DMS114 treated with DMSO at 0.1 percent for 48 hours (cell line): ENCODE data around the gene C4orf46.
A peak's percentile ranks its signal among the peaks of the same experiment; 100 is the strongest.

ENCODE experiments used
- DNase-seq: peaks from one replicate; lab custom pipeline; 2025; ENCODE audit not compliant: unreplicated experiment; lab: John Stamatoyannopoulos, UW

C4orf46 gene

GRCh38 chr4:158656439-158656838 is 15.2 kb downstream of the C4orf46 start:
- DNase-seq = no peak

DNA sequence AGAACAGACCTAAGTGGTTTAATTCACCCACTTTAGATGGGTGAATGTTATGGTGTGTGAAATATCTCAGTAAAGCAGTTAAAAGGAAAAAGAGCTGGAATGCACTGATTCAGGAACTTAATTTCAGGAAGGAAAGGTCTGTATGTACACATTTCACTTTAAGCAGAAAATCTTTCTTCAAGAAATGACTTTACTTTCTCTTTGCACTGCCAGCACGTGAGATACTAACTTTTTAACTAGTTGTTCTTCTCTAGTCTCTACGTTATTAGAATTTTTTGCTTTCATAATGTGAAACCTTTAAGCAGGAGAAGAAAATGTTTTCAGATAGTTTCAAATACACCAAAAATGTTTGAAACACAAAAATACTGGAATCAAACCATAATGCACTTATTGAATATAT is 18.8 kb downstream of the C4orf46 start:
- DNase-seq = no peak

DNA sequence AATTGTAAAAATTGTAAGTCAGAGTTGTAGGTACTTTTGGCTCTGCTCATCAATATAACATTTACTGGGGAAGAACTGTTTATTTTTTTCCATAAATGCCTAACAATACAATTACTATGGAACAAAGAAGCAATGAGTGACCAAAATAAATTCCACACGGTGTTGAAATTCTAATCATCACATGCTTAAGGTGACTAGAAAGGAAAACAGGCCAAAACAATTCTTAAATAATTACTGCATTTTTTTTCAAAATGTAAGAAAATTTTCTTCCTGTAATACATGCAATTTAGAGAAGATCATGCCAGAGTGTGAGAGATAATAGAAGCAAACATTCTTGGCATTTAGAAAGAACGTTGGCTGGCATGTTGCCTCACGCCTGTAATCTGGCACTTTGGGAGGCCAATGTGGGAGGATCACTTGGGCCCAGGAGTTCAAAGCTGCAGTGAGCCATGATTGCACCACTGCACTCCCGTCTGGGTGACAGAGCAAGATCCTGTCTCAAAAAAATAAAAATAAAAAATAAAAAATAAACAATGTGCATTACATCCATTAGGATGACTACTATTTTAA is 22.5 kb downstream of the C4orf46 start:
- DNase-seq = no peak

DNA sequence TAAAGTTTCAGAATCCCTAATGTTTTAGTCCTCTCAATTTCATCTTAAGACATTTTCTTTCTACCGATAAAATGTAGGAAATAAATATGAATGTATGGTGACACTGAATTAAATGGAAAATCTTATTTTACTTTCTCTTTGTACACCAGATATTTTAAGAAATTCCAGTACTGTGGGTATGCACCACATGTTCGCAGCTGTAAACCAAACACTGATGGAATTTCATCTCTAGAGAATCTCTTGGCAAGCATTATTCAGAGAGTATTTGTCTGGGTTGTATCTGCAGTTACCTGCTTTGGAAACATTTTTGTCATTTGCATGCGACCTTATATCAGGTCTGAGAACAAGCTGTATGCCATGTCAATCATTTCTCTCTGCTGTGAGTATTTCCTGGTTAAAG is 26.9 kb downstream of the C4orf46 start:
- no peak for DNase-seq

GRCh38 chr4:158644356-158644755 is 27.3 kb downstream of the C4orf46 start:
- DNase-seq = no peak

DNA sequence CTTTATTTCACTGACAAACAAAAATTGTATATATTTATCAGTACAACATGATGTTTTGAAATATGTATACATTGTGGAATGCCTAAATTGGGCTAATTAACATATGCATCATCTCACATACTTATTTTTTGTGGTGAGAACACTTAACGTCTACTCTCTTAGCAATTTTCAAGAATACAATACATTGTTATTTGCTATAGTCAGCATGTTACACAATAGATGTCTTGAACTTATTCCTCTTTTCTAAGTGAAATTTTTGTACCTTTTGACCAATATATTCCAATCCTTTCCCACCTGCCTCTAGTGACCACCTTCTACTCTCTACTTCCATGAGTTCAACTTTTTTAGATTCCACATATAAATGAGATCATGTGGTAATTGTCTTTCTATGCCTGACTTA is 35.1 kb downstream of the C4orf46 start:
- DNase-seq = no peak

GRCh38 chr4:158630893-158631292 is 40.8 kb downstream of the C4orf46 start:
- DNase-seq = no peak

DNA sequence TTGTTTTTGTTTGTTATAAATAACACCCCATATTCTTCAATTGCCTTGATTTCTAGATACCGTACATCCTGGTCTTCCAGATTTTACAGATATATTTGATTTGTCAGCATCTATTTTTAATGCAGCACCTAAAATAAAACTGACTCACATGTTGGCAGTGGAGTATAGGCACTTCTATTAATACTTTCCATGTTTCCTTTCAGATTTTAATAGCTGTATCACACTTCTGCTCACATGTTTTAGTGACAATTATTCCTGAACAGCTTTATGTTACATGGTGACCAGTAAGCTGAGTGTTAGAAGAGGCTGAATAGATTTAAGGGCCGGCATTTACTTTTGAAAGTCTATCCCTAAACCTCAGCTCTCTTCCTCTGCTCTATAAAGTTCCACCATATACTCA is 46.1 kb downstream of the C4orf46 start:
- DNase-seq = no peak

DNA sequence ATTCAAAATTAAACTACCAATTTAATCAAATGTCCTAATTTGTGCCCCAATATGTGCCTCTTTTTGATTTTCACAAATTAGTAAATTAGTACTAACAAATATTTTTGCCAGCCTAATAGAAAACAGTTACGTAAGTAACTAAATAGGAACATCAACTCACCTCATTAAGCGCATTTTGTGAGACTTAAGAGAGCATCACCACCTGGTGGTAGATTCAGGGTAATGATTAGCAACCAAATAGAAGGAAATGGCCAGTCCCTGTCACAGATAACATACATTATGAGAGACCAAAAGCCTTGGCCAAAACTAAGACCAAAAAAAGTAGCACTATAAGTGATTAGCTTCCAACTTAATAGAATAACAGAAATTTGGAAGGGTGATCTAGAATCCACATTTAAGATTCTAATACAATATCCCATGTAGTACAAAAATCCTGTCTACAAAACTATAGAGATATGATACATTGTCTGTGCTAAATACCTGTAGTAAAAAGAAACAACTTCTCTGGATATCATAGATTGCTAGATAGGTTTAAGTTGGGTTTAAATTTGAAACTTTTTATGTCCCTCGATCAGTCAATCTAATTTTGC is 46.7 kb downstream of the C4orf46 start:
- peak; percentile 63 for DNase-seq

DNA sequence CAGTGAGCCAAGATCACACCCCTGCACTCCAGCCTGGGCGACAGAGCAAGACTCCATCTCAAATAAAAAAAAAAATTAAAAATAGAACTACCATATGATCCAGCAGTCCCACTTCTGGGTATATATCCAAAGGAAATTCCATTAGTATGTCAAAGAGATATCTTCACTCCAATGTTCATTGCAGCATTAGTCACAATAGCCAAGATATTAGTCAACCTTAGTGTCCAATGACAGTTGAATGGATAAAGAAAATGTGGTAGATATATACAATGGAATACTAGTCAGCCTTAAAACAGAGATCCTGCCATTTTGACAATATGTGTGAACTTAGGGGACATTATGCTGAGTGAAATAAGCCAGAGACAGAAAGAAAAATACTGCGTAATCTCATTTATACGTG is 49.4 kb downstream of the C4orf46 start:
- no peak for DNase-seq

- DNase-seq = no peak
Observed at GRCh38 chr4:158621729-158622128, 50.0 kb downstream of the C4orf46 start.

- no peak for DNase-seq
Observed at GRCh38 chr4:158617956-158618355, 53.7 kb downstream of the C4orf46 start.
